Type B pancreatic cell (in vitro differentiated cells): Measurements from ENCODE around the gene RPL7L1. TPM values are rescaled to one million over a fixed set of nuclear protein-coding genes. Genes with fewer than 3 reads are reported as not detected.
"Not testable (repeated sequence)": the region's sequence is repeated elsewhere in the genome, so short reads cannot be mapped to it uniquely, and the experiment has no call there.

Experiments
- DNase-seq: peaks from one replicate; pipeline ENCODE4 v3.0.0; 2021; ENCODE audit warnings: mixed read lengths; ENCODE audit not compliant: unreplicated experiment; ENCODE audit errors: extremely low spot score
- H3K27ac Mint-ChIP-seq: 2 replicates; pipeline ENCODE4 v1.8.0; 2021; ENCODE audit warnings: mild to moderate bottlenecking, mixed read lengths
- H3K27me3 Mint-ChIP-seq: 2 replicates; pipeline ENCODE4 v1.8.0; 2021; ENCODE audit warnings: mixed read lengths
- H3K36me3 Mint-ChIP-seq: 2 replicates; pipeline ENCODE4 v1.8.0; 2021; ENCODE audit warnings: mixed read lengths
- H3K4me1 Mint-ChIP-seq: one replicate; pipeline ENCODE4 v1.8.0; 2021; ENCODE audit warnings: mixed read lengths; ENCODE audit not compliant: unreplicated experiment
- H3K4me3 Mint-ChIP-seq: 2 replicates; pipeline ENCODE4 v1.8.0; 2021; ENCODE audit warnings: mild to moderate bottlenecking, mixed read lengths
- H3K9me3 Mint-ChIP-seq: 2 replicates; pipeline ENCODE4 v1.8.0; 2021; ENCODE audit warnings: mixed read lengths
- total RNA-seq: library from RNA; stranded (reverse); gene quantifications from 2 replicates; pipeline ENCODE4 v1.2.1, GENCODE V29; 2021; ENCODE audit warnings: low replicate concordance
- TF ChIP-seq, protein P1 (sequence below): fragments of 200-600 bp; sonication (generic); conservative IDR thresholded peaks from 2 replicates; pipeline ENCODE4 v1.5.0; 2021; ENCODE audit warnings: antibody characterized with exemption, mild to moderate bottlenecking

RPL7L1 gene
- total RNA-seq, 1 donor from 2014 or later, result 101 TPM

DNA sequence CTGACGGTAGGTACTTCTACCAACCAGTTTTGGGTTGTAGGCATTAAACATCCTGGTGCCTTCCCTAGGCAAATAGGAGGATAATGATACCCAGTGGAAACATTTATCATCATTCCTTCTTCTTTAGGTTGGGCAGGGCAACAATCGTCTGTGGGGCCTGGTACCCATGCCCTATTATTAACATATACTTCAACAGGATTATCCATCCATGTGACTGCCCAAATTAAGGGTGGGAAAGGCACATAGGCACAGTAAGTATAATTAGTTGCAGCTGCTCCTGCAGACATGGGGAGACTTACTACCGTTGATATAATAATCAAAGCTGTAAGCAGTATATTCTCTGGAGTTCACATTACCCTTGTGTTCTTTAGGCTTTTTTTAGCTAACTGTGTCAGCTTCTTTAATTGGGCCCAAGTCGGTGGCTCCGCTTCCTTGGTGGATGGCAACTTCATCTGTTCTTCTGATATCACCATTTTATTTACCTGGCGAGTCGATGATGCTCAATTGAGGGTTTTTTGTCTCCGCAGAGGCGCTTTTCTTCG is 16.8 kb downstream of the RPL7L1 start:
- Mint-ChIP-seq H3K4me1 (peaks cover 11% of the 10 kb centered on the region), H3K36me3 (no peaks in the 10 kb centered on the region), H3K9me3 (no peaks in the 10 kb centered on the region)

DNA sequence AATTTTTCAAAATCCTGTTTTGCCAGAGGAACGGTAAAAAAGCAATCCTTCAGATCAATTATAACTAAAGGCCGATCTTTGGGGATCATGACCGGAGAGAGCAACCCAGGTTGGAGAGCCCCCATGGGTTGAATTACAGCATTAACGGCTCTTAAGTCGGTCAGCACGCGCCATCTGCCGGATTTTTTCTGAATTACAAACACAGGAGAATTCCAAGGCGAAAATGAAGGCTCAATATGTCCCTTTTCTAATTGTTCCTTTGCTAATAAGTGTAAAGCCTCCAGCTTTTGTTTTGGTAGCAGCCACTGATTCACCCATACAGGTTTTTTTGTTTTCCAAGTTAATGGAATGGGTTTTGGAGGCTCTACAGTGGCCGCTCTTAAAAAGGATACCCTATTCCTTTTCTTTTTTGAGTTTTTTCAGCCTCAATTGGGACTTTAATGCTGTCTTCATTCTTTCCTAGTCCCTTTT is 19.5 kb downstream of the RPL7L1 start:
- Mint-ChIP-seq H3K27me3 (no peaks in the 10 kb centered on the region), H3K36me3 (no peaks in the 10 kb centered on the region), H3K27ac (peak overlapping the region; percentile 26), H3K4me1 (peaks cover 24% of the 10 kb centered on the region), H3K9me3 (no peaks in the 10 kb centered on the region), H3K4me3 (peak overlapping the region; percentile 71)
- no peak for DNase-seq
- TF ChIP-seq, protein P1, sequence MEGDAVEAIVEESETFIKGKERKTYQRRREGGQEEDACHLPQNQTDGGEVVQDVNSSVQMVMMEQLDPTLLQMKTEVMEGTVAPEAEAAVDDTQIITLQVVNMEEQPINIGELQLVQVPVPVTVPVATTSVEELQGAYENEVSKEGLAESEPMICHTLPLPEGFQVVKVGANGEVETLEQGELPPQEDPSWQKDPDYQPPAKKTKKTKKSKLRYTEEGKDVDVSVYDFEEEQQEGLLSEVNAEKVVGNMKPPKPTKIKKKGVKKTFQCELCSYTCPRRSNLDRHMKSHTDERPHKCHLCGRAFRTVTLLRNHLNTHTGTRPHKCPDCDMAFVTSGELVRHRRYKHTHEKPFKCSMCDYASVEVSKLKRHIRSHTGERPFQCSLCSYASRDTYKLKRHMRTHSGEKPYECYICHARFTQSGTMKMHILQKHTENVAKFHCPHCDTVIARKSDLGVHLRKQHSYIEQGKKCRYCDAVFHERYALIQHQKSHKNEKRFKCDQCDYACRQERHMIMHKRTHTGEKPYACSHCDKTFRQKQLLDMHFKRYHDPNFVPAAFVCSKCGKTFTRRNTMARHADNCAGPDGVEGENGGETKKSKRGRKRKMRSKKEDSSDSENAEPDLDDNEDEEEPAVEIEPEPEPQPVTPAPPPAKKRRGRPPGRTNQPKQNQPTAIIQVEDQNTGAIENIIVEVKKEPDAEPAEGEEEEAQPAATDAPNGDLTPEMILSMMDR, result peak; percentile 84

More for the DNA sequence above, 16.8 kb downstream of the RPL7L1 start:
- Mint-ChIP-seq H3K4me3 (no peak overlapping the region), H3K27me3 (no peaks in the 10 kb centered on the region), H3K27ac (no peak overlapping the region)
- TF ChIP-seq, protein P1, result no peak
- DNase-seq, result no peak

DNA sequence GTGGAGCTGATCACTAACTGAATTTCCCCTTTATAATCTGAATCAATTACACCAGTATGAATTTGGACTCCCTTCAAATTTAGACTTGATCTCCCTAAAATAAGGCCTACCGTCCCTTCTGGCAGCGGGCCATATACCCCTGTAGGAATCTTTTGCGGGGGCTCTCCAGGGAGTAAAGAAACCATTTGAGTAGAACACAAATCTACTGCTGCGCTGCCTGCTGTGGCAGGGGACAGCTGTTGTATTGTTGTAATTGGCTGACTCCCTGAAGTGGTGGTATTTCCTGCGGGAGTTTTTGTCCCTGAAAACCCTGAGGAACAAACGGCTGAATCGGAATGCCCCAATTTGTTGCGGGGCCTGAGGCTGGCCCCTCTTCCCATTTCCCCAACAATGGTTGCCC is 20.5 kb downstream of the RPL7L1 start:
- Mint-ChIP-seq H3K36me3 (no peaks in the 10 kb centered on the region), H3K4me3 (no peak overlapping the region), H3K27me3 (no peaks in the 10 kb centered on the region), H3K4me1 (peaks cover 24% of the 10 kb centered on the region), H3K27ac (no peak overlapping the region), H3K9me3 (no peaks in the 10 kb centered on the region)
- TF ChIP-seq, protein P1, result no peak
- DNase-seq, result no peak

DNA sequence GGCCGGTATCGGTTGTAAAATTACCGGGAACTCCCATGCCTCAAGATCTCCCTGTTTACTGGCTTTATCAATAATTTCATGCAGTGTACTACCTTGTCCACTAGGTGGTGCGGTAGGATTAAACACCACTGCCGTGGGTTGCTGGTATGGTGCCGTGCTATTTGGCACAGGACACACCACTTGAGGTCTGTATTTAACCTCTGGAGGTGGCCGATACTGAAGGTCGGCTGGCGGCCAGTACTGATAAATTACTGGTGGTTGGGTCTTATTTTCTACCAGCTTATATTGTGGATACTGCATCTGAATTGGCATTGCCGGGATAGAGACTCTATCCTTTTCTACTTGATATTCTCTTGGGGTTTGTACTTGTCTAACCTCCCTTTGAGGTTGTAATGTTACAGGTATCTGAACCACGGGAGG is 22.1 kb downstream of the RPL7L1 start:
- H3K36me3 Mint-ChIP-seq, result no peaks in the 10 kb centered on the region
- H3K9me3 Mint-ChIP-seq, result no peaks in the 10 kb centered on the region
- TF ChIP-seq, protein P1, result peak; percentile 89
- DNase-seq, result no peak
- H3K27ac Mint-ChIP-seq, result peak overlapping the region; percentile 20
- peak overlapping the region; percentile 47 for H3K4me3 Mint-ChIP-seq
- no peaks in the 10 kb centered on the region for H3K27me3 Mint-ChIP-seq
- peaks cover 24% of the 10 kb centered on the region for H3K4me1 Mint-ChIP-seq

DNA sequence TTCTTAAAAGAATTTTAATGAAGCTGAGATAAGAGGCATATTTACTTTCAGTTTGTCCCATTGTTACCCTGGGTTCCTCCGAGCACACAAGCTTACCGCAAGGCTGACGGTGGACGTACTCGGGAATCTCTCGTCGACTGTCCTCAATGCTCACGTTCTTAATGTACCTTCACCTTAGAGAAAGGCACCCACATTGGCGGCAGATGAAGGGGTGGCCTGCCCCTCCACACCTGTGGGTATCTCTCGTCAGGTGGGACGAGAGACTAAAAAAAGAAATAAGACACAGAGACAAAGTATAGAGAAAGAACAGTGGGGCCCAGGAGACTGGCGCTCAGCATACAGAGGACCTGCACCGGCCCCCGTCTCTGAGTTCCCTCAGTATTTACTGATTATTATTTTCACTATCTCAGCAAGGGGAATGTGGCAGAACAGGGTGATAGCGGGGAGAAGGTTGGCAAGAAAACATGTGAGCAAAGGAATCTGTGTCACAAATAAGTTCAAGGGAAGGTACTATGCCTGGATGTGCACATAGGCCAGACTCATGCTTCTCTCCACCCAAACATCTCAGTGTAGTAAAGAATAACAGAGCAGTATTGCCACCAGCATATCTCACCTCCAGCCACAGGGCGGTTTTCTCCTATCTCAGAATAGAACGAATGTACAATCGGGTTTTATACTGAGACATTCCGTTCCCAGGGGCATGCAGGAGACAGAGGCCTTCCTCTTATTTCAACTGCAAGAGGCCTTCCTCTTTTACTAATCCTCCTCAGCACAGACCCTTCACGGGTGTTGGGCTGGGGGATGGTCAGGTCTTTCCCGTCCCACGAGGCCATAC is 23.2 kb downstream of the RPL7L1 start:
- not testable (repeated sequence) for H3K9me3 Mint-ChIP-seq, DNase-seq, H3K27me3 Mint-ChIP-seq, H3K36me3 Mint-ChIP-seq
- peak overlapping the region; percentile 57 for H3K27ac Mint-ChIP-seq
- H3K4me3 Mint-ChIP-seq, result peak overlapping the region; percentile 37
- peaks cover 24% of the 10 kb centered on the region for H3K4me1 Mint-ChIP-seq

GRCh38 chr6:42904467-42904866 is 25.1 kb downstream of the RPL7L1 start:
- Mint-ChIP-seq H3K9me3 (no peaks in the 10 kb centered on the region), H3K4me3 (no peak overlapping the region), H3K27me3 (no peaks in the 10 kb centered on the region), H3K27ac (no peak overlapping the region), H3K36me3 (no peaks in the 10 kb centered on the region), H3K4me1 (peaks cover 18% of the 10 kb centered on the region)
- no peak for DNase-seq
- TF ChIP-seq, protein P1, result no peak
